Erythroblast (primary cell): ENCODE results near the gene PGPEP1.
"Not testable (repeated sequence)": the region's sequence is repeated elsewhere in the genome, so short reads cannot be mapped to it uniquely, and the experiment has no call there.

Experiments
- DNase-seq, 2 experiments: peaks; one replicate each; lab custom pipeline; 2025; lab: John Stamatoyannopoulos, UW
- GATA1 ChIP-seq: IDR thresholded peaks from 2 replicates; pipeline ENCODE4 v1.6.1; 2011; ENCODE audit warnings: low read depth, mild to moderate bottlenecking, control low read depth, low read length, moderate library complexity
- POLR2A ChIP-seq: IDR thresholded peaks from 2 replicates; pipeline ENCODE4 v1.6.1; 2011; ENCODE audit warnings: mild to moderate bottlenecking, low read length

The PGPEP1 gene

GRCh38 chr19:18349524-18350128, 9.2 kb downstream of the PGPEP1 start:
- peak; percentile 67 to 88 for DNase-seq
- TF ChIP-seq POLR2A = no peak
- TF ChIP-seq GATA1 = no peak

- DNase-seq = no peak
- TF ChIP-seq POLR2A (no peak), GATA1 (no peak)
These were observed 10.1 kb downstream of the PGPEP1 start for GRCh38 chr19:18350490-18350889.

GRCh38 chr19:18351544-18351943, 11.1 kb downstream of the PGPEP1 start:
- TF ChIP-seq POLR2A (no peak), GATA1 (no peak)

DNA sequence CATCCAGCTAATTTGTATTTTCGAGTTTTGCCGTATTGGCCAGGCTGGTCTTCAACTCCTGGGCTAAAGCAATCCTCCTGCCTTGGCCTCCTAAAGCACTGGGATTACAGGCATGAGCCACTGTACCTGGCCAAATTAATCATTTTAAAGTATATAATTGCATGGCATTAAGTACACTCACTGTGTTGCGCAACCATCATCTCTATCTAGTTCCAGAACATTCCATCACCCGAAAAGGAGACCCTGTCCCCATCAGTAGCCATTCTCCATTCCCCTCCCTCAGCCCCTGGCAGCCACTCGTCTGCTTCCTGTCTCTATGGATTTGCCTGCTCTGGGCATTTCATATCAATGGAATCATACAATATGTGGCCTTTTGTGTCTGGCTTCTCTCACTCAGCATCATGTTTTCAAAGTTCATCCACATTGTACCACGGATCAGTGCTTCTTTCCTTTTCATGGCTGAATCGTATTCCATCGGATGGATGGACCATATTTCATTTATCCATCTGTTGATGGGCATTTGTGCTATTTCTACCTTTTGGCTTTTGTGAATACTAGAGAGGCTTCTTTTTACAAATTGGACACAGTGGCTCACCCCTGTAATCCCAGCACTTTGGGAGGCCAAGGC, 13.1 kb downstream of the PGPEP1 start:
- DNase-seq = no peak
- TF ChIP-seq POLR2A = no peak
- TF ChIP-seq GATA1 = no peak

More at GRCh38 chr19:18351544-18351943, 11.1 kb downstream of the PGPEP1 start:
- DNase-seq = no peak

- DNase-seq = not testable (repeated sequence)
These were observed 14.3 kb downstream of the PGPEP1 start for GRCh38 chr19:18354743-18355142.

DNA sequence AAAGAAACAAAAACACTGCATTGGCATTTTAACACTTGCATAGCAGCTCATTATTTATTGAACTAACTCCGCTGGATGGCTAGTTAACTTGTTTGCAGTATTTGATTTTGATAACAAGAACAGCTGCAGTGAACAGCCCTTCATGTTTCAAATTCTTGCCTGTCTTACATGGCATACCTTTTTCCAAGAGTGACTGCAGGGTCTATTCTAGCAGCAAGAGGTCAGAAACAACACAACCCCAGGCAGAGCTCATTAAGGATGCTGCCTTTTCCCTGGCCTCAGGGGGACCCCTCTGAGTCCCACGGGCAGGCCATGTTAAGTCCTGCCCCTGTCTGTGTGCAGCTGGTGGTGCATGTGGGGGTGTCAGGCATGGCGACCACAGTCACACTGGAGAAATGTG, 16.6 kb downstream of the PGPEP1 start:
- no peak for DNase-seq
- TF ChIP-seq POLR2A = no peak
- TF ChIP-seq GATA1 = no peak

- TF ChIP-seq GATA1 (no peak), POLR2A (no peak)
- DNase-seq = no peak
These were observed 21.2 kb downstream of the PGPEP1 start for GRCh38 chr19:18361646-18362045.

- no peak for DNase-seq
- TF ChIP-seq GATA1 (no peak), POLR2A (no peak)
These were observed 22.6 kb downstream of the PGPEP1 start for GRCh38 chr19:18362934-18363542.

- TF ChIP-seq POLR2A = no peak
- TF ChIP-seq GATA1 = no peak
- DNase-seq = no peak
These were observed 23.4 kb downstream of the PGPEP1 start for GRCh38 chr19:18363787-18364186.

DNA sequence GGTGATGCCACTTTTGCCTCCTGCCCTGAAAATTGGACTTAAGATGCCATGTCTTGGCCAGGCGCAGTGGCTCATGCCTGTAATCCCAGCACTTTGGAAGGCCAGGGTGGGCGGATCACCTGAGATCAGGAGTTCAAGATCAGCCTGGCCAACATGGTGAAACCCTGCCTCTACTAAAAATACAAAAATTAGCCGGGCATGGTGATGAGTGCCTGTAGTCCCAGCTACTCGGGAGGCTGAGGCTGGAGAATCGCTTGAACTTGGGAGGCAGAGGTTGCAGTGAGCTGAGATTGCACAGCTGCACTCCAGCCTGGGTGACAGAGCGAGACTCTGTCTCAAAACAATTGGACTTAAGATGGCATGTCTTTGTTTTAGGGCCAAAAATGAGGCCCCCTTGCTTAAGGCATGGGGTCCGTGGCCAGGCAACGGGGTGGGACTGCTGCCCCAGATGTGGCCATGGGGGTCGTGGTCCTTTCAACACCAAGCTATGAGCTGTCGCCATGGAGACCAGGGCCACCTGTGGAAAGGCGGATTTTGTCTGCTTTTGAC, 24.0 kb downstream of the PGPEP1 start:
- peak; percentile 8 for TF ChIP-seq POLR2A
- not testable (repeated sequence) for DNase-seq

GRCh38 chr19:18364826-18365528, 24.6 kb downstream of the PGPEP1 start:
- DNase-seq = peak; percentile 90 to 95
- TF ChIP-seq GATA1 (no peak), POLR2A (peak; percentile 61)

GRCh38 chr19:18366021-18366435, 25.6 kb downstream of the PGPEP1 start:
- no peak for DNase-seq
- TF ChIP-seq GATA1 (no peak), POLR2A (no peak)

GRCh38 chr19:18368504-18369222, 28.3 kb downstream of the PGPEP1 start:
- no peak for DNase-seq
- TF ChIP-seq GATA1 (no peak), POLR2A (no peak)
